GDM1 (cell line): Measurements from ENCODE around the gene ADK.
"Not testable (repeated sequence)": the region's sequence is repeated elsewhere in the genome, so short reads cannot be mapped to it uniquely, and the experiment has no call there.

Source experiments
- DNase-seq: peaks from one replicate; lab custom pipeline; 2025; lab: John Stamatoyannopoulos, UW

Gene ADK

GRCh38 chr10:74496276-74496675 lies 345.3 kb downstream of the ADK start:
- not testable (repeated sequence) for DNase-seq

- DNase-seq = not testable (repeated sequence)
Observed at GRCh38 chr10:74498664-74499063, 347.6 kb downstream of the ADK start.

GRCh38 chr10:74500026-74500704 lies 349.1 kb downstream of the ADK start:
- DNase-seq = no peak

- no peak for DNase-seq
Observed at GRCh38 chr10:74500816-74501215, 349.8 kb downstream of the ADK start.

GRCh38 chr10:74502963-74503608 lies 352.1 kb downstream of the ADK start:
- DNase-seq = no peak

GRCh38 chr10:74507951-74508350 lies 356.9 kb downstream of the ADK start:
- no peak for DNase-seq

- DNase-seq = no peak
Observed at GRCh38 chr10:74510594-74510993, 359.6 kb downstream of the ADK start.

GRCh38 chr10:74511051-74511450 lies 360.0 kb downstream of the ADK start:
- DNase-seq = no peak

- DNase-seq = no peak
Observed at GRCh38 chr10:74514322-74514721, 363.3 kb downstream of the ADK start.

GRCh38 chr10:74518061-74518460 lies 367.0 kb downstream of the ADK start:
- DNase-seq = no peak

GRCh38 chr10:74521526-74521925 lies 370.5 kb downstream of the ADK start:
- DNase-seq = no peak

- no peak for DNase-seq
Observed at GRCh38 chr10:74523199-74523598, 372.2 kb downstream of the ADK start.

GRCh38 chr10:74525885-74526284 lies 374.9 kb downstream of the ADK start:
- DNase-seq = no peak

- not testable (repeated sequence) for DNase-seq
Observed at GRCh38 chr10:74527611-74528010, 376.6 kb downstream of the ADK start.

- DNase-seq = no peak
Observed at GRCh38 chr10:74529205-74529604, 378.2 kb downstream of the ADK start.

GRCh38 chr10:74530981-74531380 lies 380.0 kb downstream of the ADK start:
- DNase-seq = no peak

GRCh38 chr10:74539317-74539716 lies 388.3 kb downstream of the ADK start:
- DNase-seq = no peak

- DNase-seq = no peak
Observed at GRCh38 chr10:74541375-74541774, 390.4 kb downstream of the ADK start.

- DNase-seq = no peak
Observed at GRCh38 chr10:74542077-74542476, 391.1 kb downstream of the ADK start.

- no peak for DNase-seq
Observed at GRCh38 chr10:74543276-74543675, 392.3 kb downstream of the ADK start.

- no peak for DNase-seq
Observed at GRCh38 chr10:74544106-74544505, 393.1 kb downstream of the ADK start.

- DNase-seq = no peak
Observed at GRCh38 chr10:74548676-74549075, 397.7 kb downstream of the ADK start.

GRCh38 chr10:74556072-74556705 lies 405.2 kb downstream of the ADK start:
- DNase-seq = no peak
